Trophoblast cell (in vitro differentiated cells and primary cell): ENCODE measurements around the gene RSPH10B2.
"Not testable (repeated sequence)": the region's sequence is repeated elsewhere in the genome, so short reads cannot be mapped to it uniquely, and the experiment has no call there.

Source experiments
- DNase-seq, 2 donors: peaks; one replicate each; pipeline ENCODE4 v3.0.0-alpha.2; 2016
- H2AFZ ChIP-seq: 2 replicates; pipeline ENCODE4 v1.6.1; 2013; ENCODE audit warnings: low read length, moderate library complexity, mild to moderate bottlenecking; ENCODE audit not compliant: insufficient read depth, poor library complexity
- H2AK5ac ChIP-seq: 2 replicates; pipeline ENCODE4 v1.6.1; 2013; ENCODE audit warnings: mild to moderate bottlenecking, low read length
- H2BK120ac ChIP-seq: 2 replicates; pipeline ENCODE4 v1.6.1; 2013; ENCODE audit warnings: low read length, mild to moderate bottlenecking, moderate library complexity; ENCODE audit not compliant: insufficient read depth, poor library complexity
- H2BK12ac ChIP-seq: 2 replicates; pipeline ENCODE4 v1.6.1; 2013; ENCODE audit warnings: mild to moderate bottlenecking, low read length, moderate library complexity
- H2BK5ac ChIP-seq: 2 replicates; pipeline ENCODE4 v1.6.1; 2013; ENCODE audit warnings: low read length, low read depth, moderate library complexity, mild to moderate bottlenecking; ENCODE audit not compliant: poor library complexity
- H3K14ac ChIP-seq: 2 replicates; pipeline ENCODE4 v1.6.1; 2013; ENCODE audit warnings: mild to moderate bottlenecking, low read length
- H3K18ac ChIP-seq: 2 replicates; pipeline ENCODE4 v1.6.1; 2013; ENCODE audit warnings: mild to moderate bottlenecking, low read length
- H3K23ac ChIP-seq: 2 replicates; pipeline ENCODE4 v1.6.1; 2013; ENCODE audit warnings: low read length
- H3K27ac ChIP-seq: 2 replicates; pipeline ENCODE4 v1.5.1; 2013; ENCODE audit warnings: low read depth, mild to moderate bottlenecking, inconsistent platforms, low read length, moderate library complexity
- H3K27me3 ChIP-seq: 2 replicates; pipeline ENCODE4 v1.6.1; 2013; ENCODE audit warnings: inconsistent platforms, mild to moderate bottlenecking, low read length, moderate library complexity; ENCODE audit not compliant: insufficient read depth
- H3K36me3 ChIP-seq, 2 experiments: 1 replicate in 1 of 2; 2 replicates in 1 of 2; pipeline ENCODE4 v1.6.1; 2013; ENCODE audit warnings: low read length in 2 of 2, mild to moderate bottlenecking in 2 of 2, moderate library complexity in 1 of 2; ENCODE audit not compliant: insufficient read depth in 2 of 2, control insufficient read depth in 1 of 2
- H3K4ac ChIP-seq: 2 replicates; pipeline ENCODE4 v1.6.1; 2013; ENCODE audit warnings: low read depth, mild to moderate bottlenecking, low read length, moderate library complexity
- H3K4me1 ChIP-seq, 2 experiments: 1 replicate in 1 of 2; 2 replicates in 1 of 2; pipeline ENCODE4 v1.6.1; 2013; ENCODE audit warnings: low read length in 2 of 2, mild to moderate bottlenecking in 2 of 2, moderate library complexity in 1 of 2; ENCODE audit not compliant: insufficient read depth in 2 of 2, control insufficient read depth in 1 of 2
- H3K4me2 ChIP-seq: 2 replicates; pipeline ENCODE4 v1.6.1; 2013; ENCODE audit warnings: inconsistent platforms, mild to moderate bottlenecking, low read length, moderate library complexity
- H3K4me3 ChIP-seq: 2 replicates; pipeline ENCODE4 v1.5.1; 2013; ENCODE audit warnings: mild to moderate bottlenecking, low read depth, low read length, inconsistent platforms
- H3K79me1 ChIP-seq: one replicate; pipeline ENCODE4 v1.6.1; 2013; ENCODE audit warnings: low read length
- H3K79me2 ChIP-seq: 2 replicates; pipeline ENCODE4 v1.6.1; 2013; ENCODE audit warnings: low read length, mild to moderate bottlenecking; ENCODE audit not compliant: control insufficient read depth, insufficient read depth, poor library complexity
- H3K9ac ChIP-seq: 2 replicates; pipeline ENCODE4 v1.6.1; 2013; ENCODE audit warnings: mild to moderate bottlenecking, low read length
- H3K9me3 ChIP-seq: 2 replicates; pipeline ENCODE4 v1.6.1; 2013; ENCODE audit warnings: low read depth, mild to moderate bottlenecking, control low read depth, inconsistent platforms, low read length; ENCODE audit not compliant: insufficient read depth
- H4K12ac ChIP-seq: 2 replicates; pipeline ENCODE4 v1.6.1; 2013; ENCODE audit warnings: low read depth, mild to moderate bottlenecking, low read length, moderate library complexity
- H4K8ac ChIP-seq: 2 replicates; pipeline ENCODE4 v1.6.1; 2013; ENCODE audit warnings: low read depth, mild to moderate bottlenecking, low read length, moderate library complexity
- H4K91ac ChIP-seq: one replicate; pipeline ENCODE4 v1.6.1; 2013; ENCODE audit warnings: low read depth, mild to moderate bottlenecking, low read length, moderate library complexity
- WGBS: extraction: QIAGEN DNeasy Blood & Tissue Kit; methylation state at CpG from one replicate; pipeline ENCODE4 v1.1.7; 2013; ENCODE audit warnings: missing lambda C conversion rate; ENCODE audit not compliant: insufficient read length, insufficient coverage; ENCODE audit errors: extremely low coverage; 5-methylcytosine and 5-hydroxymethylcytosine counted together

Gene RSPH10B2

DNA sequence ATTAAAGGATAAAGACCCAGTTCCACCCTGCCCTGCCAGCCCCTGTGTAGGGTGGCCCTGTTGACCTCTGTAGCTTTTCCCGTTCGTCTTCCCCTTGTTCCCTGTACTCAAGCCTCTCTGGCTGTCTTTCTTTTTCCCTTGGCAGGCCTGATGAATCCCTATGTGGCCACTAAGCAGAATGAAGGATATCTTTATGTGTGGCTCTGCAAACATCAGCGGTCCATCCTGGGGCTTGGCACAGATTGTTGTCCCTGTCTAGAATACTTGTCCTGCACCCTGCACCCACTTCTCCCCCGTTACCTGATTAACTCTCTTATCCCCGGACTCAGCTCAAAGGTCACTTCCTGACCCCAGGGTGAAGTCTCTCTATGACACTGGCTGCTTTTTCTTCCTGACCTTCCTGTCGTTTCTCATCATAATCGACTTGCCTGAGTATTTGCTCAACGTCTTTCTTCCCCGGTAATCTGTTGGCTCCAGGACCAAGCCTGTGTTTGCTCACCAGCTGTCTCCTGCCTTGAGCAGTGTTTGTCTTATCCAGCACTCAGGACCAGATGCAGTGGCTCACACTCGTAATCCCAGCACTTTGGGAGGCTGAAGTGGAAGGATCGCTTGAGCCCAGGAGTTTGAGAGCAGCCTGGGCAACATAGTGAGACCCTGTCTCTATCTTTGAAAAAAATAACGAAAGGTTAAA, 9.3 kb upstream of the RSPH10B2 start:
- H3K18ac ChIP-seq, H2BK120ac ChIP-seq, H4K8ac ChIP-seq, H3K23ac ChIP-seq, H3K79me2 ChIP-seq, H4K12ac ChIP-seq, H3K4ac ChIP-seq, H3K79me1 ChIP-seq, H2AK5ac ChIP-seq, H3K14ac ChIP-seq, H3K27ac ChIP-seq, H2AFZ ChIP-seq, H3K27me3 ChIP-seq, H3K9me3 ChIP-seq, DNase-seq, H4K91ac ChIP-seq, H3K36me3 ChIP-seq, H3K4me3 ChIP-seq, H3K4me2 ChIP-seq, H2BK5ac ChIP-seq, H2BK12ac ChIP-seq, H3K4me1 ChIP-seq, H3K9ac ChIP-seq: not testable (repeated sequence)
- WGBS: no CpG with 5 or more reads among the region's 12 CpGs

- H4K8ac ChIP-seq, H2BK5ac ChIP-seq, H3K4me1 ChIP-seq, H2AK5ac ChIP-seq, H3K79me2 ChIP-seq, H3K9me3 ChIP-seq, H3K36me3 ChIP-seq, H3K9ac ChIP-seq, H3K4me3 ChIP-seq, H3K27ac ChIP-seq, H3K4ac ChIP-seq, H2BK120ac ChIP-seq, H4K91ac ChIP-seq, H3K18ac ChIP-seq, H2AFZ ChIP-seq, H3K23ac ChIP-seq, H3K4me2 ChIP-seq, H3K14ac ChIP-seq, H3K27me3 ChIP-seq, H2BK12ac ChIP-seq, H3K79me1 ChIP-seq, DNase-seq, H4K12ac ChIP-seq: not testable (repeated sequence)
- no CpG with 5 or more reads among the region's 12 CpGs for WGBS
Observed at GRCh38 chr7:6749335-6749734, 4.6 kb upstream of the RSPH10B2 start.

DNA sequence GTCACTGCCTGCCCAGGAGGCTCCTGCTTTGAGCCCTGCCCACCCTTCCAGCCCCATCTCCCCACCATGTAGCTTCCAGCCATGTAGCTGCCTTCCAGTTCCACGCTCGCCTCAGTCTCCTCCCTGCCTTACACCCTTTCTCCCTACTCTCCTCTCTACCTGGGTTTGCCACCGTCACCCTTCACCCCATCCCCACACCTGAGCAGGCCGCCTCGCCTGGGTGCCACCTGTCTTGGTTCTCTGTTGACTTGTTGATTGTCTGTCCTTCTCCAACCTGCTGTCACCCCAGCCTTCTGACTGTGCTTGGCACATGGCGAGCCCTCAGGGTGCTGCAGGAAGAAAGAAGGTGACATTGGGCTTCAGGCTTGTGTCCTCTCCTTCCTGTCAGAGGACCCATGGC, 3.7 kb upstream of the RSPH10B2 start:
- H3K36me3 ChIP-seq, H3K4me3 ChIP-seq, H3K4ac ChIP-seq, H3K23ac ChIP-seq, H2AK5ac ChIP-seq, H3K9ac ChIP-seq, H4K8ac ChIP-seq, H3K18ac ChIP-seq, H3K27me3 ChIP-seq, H2BK120ac ChIP-seq, DNase-seq, H3K4me1 ChIP-seq, H4K91ac ChIP-seq, H3K79me1 ChIP-seq, H3K14ac ChIP-seq, H3K79me2 ChIP-seq, H3K9me3 ChIP-seq, H3K27ac ChIP-seq, H2BK12ac ChIP-seq, H2AFZ ChIP-seq, H4K12ac ChIP-seq, H2BK5ac ChIP-seq, H3K4me2 ChIP-seq: not testable (repeated sequence)
- no CpG with 5 or more reads among the region's 6 CpGs for WGBS

DNA sequence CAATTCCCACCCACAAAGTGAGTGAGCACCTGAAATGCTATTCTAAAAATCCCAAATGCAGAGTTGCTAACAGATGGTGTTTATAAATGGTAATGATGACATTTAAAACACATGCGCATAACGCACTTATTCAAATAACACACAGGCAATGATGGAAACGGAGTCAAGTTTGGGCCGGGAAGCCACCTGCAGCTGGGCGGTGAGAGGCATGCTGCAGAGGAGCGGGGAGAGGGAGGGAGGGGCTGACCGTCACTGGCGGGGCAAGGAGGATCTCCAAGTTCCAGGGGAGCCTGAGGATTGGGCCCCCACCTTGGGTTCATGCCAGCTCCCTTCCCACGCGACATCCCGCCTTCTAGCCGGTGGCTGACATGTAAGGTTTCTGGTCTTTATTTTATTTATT, 7.3 kb downstream of the RSPH10B2 start:
- H4K12ac ChIP-seq, H3K9me3 ChIP-seq, H3K79me2 ChIP-seq, H3K4me2 ChIP-seq, DNase-seq, H3K79me1 ChIP-seq, H2BK5ac ChIP-seq, H3K36me3 ChIP-seq, H2BK12ac ChIP-seq, H3K4ac ChIP-seq, H3K9ac ChIP-seq, H3K27ac ChIP-seq, H4K91ac ChIP-seq, H2BK120ac ChIP-seq, H3K4me3 ChIP-seq, H3K18ac ChIP-seq, H3K27me3 ChIP-seq, H3K4me1 ChIP-seq, H3K23ac ChIP-seq, H3K14ac ChIP-seq, H2AK5ac ChIP-seq, H2AFZ ChIP-seq, H4K8ac ChIP-seq: not testable (repeated sequence)
- no CpG with 5 or more reads among the region's 12 CpGs for WGBS
